ENCODE data around the gene MLH3.
"Not testable (repeated sequence)": the region's sequence is repeated elsewhere in the genome, so short reads cannot be mapped to it uniquely, and the experiment has no call there.

MLH3 gene

GRCh38 chr14:75050852-75051555 is at the start of gene MLH3:
Gene MLH3, minus strand, starts transcription at chr14:75051467. Its CDS starts 1,812 bp downstream, at chr14:75049655.
- peak; percentile 55 for DNase-seq (ENCODE audit: low read depth)

DNA sequence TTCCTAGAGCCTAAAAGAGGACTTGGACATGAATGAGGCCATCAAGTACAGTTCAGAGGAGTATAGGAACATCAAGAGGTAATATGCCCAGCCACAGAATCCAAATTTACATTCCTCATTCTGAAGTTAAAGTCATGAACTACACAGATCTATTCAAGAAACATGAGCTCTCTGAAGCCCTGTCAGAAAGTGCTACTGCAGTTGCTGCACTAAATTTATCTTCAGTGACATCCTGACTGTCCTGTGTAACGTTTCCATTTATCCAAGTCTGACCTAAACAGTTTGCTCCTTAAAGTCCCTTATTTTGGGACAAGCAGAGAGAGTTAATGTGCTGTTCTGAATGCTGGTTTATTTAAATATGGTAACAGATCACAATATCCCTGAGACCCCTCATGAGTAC is 47.4 kb upstream of the MLH3 start:
- no peak for DNase-seq (ENCODE audit: low read depth)

- no peak for DNase-seq (ENCODE audit: low read depth)
Observed at GRCh38 chr14:75098212-75098611, 46.9 kb upstream of the MLH3 start.

DNA sequence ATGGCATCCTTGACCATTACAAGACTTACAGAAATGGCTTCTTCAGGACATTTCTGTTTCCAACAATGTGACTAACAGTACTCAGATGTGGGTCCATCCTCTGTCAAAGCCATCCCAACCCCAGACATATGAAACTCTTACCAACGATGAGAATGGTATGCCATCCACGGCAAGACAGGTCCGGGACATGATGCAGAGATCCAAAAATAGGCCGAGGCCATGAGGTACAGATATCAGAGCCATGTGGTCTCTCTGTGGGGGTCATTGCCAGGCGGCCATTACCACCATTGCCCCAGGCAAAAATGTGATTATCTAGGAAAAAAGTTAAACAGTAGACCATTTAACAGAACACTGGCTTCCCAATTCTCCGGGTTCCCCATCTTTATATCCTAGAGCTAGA is 45.7 kb upstream of the MLH3 start:
- no peak for DNase-seq (ENCODE audit: low read depth)

DNA sequence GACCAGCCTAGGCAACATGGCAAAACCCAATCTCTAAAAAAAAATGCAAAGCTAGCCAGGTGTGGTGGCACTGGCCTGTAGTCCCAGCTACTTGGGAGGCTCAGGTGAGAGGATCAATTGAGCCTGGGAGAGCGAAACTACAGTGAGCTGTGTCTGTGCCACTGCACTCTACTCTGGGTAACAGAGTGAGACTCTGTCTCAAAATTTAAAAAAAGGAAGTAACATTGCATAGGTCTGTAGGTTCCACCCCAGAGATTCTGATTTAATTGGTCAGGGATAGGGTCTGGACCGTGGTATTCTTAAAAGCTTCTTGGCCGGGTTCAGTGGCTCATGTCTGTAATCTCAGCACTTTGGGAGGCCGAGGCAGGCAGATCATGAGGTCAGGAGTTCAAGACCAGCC is 44.4 kb upstream of the MLH3 start:
- no peak for DNase-seq (ENCODE audit: low read depth)

- no peak for DNase-seq (ENCODE audit: low read depth)
Observed at GRCh38 chr14:75094896-75095295, 43.6 kb upstream of the MLH3 start.

DNA sequence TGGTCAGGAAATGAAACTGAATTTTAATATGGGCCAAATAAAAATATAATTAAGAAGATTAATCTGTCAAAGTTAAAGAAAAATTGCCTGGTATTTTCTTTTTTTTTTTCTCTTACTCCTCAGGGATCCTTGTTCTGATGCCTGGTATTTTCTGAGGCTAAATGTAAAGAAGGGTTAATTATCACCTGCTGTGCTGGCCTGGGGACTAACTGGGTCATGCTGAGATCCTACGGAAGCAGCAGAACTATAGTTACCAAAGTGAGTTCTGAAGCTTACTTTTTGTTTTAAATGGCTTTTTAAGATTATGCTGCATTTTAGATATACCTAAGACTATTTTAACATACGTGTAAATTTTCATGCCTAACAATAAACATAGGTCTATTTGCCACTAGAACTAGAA is 41.4 kb upstream of the MLH3 start:
- DNase-seq (ENCODE audit: low read depth): no peak

- DNase-seq (ENCODE audit: low read depth): no peak
Observed at GRCh38 chr14:75091251-75091650, 40.0 kb upstream of the MLH3 start.

- no peak for DNase-seq (ENCODE audit: low read depth)
Observed at GRCh38 chr14:75090353-75090752, 39.1 kb upstream of the MLH3 start.

- peak; percentile 51 for DNase-seq (ENCODE audit: low read depth)
Observed at GRCh38 chr14:75088566-75089373, 37.5 kb upstream of the MLH3 start.

- DNase-seq (ENCODE audit: low read depth): no peak
Observed at GRCh38 chr14:75088153-75088552, 36.9 kb upstream of the MLH3 start.

- DNase-seq (ENCODE audit: low read depth): no peak
Observed at GRCh38 chr14:75084513-75084912, 33.2 kb upstream of the MLH3 start.

DNA sequence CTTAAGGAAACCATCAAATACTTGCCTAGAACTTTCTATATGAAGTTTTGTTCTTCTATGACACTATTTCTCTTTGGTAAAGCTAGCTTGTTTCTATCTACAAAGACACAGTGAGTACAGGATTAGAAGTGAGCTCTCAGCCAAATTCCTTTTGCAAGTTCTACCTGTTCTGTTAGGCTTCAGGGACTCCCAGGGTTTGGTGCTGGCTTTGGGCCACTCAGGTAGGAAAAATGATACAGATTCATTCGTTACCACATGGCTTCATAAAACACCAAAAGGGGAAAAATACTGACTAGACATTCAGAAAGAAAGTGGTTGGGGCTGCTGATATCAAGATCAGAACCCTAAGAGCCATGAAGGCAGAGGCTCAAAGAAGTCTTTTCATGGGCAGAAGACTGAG is 32.0 kb upstream of the MLH3 start:
- DNase-seq (ENCODE audit: low read depth): no peak

DNA sequence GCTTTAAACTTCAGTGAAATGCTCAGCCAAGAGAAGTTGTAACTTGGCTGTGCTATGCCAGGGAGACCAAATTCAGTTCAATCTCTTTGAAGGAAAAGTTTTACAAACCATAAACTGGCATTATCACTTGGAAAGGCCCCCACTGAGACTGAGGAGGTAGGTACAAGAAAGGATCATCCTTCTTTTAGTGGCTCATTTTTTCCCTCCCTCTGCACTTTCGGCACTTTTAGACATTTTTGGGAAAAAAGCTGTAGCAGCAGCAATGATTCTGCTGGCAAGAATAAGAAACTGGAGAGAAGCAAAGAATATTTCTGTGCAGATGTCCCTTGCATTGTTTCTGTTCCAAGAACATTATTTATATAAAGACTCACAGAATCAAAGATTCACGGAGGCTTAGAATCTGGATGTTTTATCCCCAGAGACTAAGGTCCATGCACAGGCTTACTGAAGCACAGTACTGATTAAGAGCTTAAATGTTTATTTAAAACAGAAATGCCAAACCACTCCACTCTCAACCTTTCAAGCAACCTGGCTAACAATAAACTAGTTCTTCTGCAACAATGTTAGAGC is 30.5 kb upstream of the MLH3 start:
- no peak for DNase-seq (ENCODE audit: low read depth)

- DNase-seq (ENCODE audit: low read depth): no peak
Observed at GRCh38 chr14:75079521-75079920, 28.3 kb upstream of the MLH3 start.

- no peak for DNase-seq (ENCODE audit: low read depth)
Observed at GRCh38 chr14:75077794-75078193, 26.5 kb upstream of the MLH3 start.

DNA sequence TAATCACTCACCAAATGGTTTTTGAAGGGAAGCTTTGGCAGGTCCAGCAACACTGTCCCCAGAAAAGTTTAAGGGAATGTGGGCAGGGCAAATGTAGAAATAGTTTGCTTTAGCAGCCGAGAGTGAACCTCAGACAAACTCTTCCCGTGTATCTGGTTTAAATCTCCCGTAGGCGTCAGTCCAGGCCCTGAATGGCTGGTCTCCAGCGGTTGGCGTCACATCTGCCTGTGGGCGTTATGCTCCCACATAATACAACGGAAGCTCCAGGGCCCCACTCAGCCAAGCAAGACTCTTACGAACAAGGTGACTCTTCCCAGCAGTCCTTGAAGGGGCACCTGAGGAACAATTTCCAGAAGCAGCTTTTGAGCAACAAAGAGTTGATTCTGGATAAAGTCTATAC is 19.1 kb upstream of the MLH3 start:
- DNase-seq (ENCODE audit: low read depth): no peak

- no peak for DNase-seq (ENCODE audit: low read depth)
Observed at GRCh38 chr14:75069811-75070145, 18.5 kb upstream of the MLH3 start.

DNA sequence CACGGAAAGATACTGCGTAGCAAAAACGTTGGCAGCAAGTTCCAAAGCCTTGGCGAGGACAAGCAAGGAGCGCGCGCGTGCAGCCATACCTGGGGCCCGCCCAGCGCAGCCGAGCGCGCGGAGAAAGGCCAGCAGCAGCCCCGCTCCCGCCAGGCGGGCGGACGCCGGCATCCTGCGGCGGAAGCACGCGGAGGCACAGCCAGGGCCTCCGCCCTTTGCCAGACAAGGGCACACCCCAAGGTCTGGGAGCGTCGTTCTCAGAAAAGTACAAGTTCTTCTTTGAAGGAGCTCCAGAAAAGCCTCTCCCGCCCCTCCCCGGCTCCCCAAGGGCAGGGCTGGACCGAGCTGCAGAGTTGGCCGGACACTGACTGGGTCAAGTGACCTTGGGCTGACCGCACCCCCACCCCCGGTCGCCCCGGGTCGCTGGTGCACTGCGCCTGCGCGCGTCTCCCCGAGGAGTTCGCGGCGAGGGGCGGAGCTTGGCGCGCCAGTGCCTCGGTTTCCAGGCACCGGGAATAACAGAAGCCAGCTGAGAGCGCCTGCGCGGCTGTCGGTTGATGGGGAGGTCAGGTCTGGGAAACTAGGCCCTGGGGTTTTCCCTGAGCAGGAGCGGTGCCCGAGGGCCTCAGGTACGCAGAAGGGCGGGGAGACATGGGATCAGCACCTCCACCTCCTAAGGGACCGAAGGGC is 18.0 kb upstream of the MLH3 start, which contains the start of gene ZC2HC1C:
Gene ZC2HC1C (plus strand): TSS at position 521 of the 690 bp plus-strand sequence. CDS start 933 bp downstream, outside the sequence.
- peak; percentile 89 for DNase-seq (ENCODE audit: low read depth)

DNA sequence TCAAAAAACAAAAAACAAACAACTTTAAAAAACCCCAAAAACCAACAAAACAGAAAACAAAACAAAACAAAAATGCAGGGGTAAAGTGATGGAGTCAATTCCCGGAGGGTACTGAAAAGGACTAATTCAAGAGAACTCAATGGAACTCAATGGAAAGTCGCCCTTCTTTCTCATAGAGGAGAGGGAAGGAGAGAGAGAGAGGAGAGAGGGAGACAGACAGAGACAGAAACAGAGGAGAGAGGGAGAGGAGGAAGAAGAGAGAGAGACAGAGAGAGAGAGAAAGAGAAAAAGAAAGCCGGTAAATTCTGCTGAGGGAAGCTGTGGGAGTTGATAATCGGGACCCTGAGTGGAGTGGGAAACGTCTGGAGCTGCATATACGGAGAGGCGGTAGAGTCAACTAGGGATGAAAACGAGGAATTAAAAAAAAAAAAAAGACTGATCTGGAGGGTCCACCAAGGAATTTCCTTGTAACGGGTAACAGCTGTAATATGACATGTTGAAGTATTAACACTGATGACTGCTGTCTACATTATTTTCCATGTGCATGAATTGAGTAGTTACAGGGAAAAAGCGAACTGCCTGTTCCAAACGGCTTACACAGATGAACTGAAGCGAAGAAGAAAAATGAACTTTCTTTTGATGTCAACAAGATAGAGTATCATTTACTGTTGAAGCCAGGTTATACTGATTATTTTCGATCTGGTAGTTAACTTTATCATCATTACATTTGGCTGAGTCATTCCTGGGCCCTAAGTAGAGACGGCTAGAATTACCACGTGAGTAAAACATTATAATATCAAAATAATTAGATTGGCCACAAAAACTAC is 17.2 kb upstream of the MLH3 start:
- no peak for DNase-seq (ENCODE audit: low read depth)

- DNase-seq (ENCODE audit: low read depth): not testable (repeated sequence)
Observed at GRCh38 chr14:75067765-75068164, 16.5 kb upstream of the MLH3 start.

- DNase-seq (ENCODE audit: low read depth): no peak
Observed at GRCh38 chr14:75067212-75067611, 15.9 kb upstream of the MLH3 start.

Measured in fibroblast of the conjunctiva (primary cell).